Measurements from ENCODE around the gene ITM2A.

The ITM2A gene

GRCh38 chrX:79325263-79325958 lies 41.7 kb downstream of the ITM2A start:
- H3K4me3 ChIP-seq (ENCODE audit: low read depth, low read length), result no peak overlapping the region

Data from iPS-11a (cell line).